GM12872 (cell line): Measurements from ENCODE around the gene CDH24.

ENCODE experiments used
- CTCF ChIP-seq: IDR thresholded peaks from 3 replicates; pipeline ENCODE4 v1.5.1; 2011; ENCODE audit warnings: low read depth, mild to moderate bottlenecking, low read length, moderate library complexity; ENCODE audit not compliant: insufficient read depth

CDH24 gene

GRCh38 chr14:23093991-23094665 lies 36.8 kb upstream of the CDH24 start:
- peak; percentile 31; the same call in 2 of the 3 replicates for TF ChIP-seq CTCF

GRCh38 chr14:23093526-23093925 lies 36.2 kb upstream of the CDH24 start:
- no peak for TF ChIP-seq CTCF

- TF ChIP-seq CTCF = no peak
These were observed 35.8 kb upstream of the CDH24 start for GRCh38 chr14:23093104-23093503.

GRCh38 chr14:23091294-23092225 lies 34.2 kb upstream of the CDH24 start:
- no peak for TF ChIP-seq CTCF

- TF ChIP-seq CTCF = no peak
These were observed 32.9 kb upstream of the CDH24 start for GRCh38 chr14:23090254-23090636.

GRCh38 chr14:23089498-23090253 lies 32.4 kb upstream of the CDH24 start:
- TF ChIP-seq CTCF = no peak

- no peak for TF ChIP-seq CTCF
These were observed 29.2 kb upstream of the CDH24 start for GRCh38 chr14:23086565-23086964.
